LHCN-M2 (cell line): ENCODE measurements around the gene MAN1A1. TPM values are rescaled to one million over a fixed set of nuclear protein-coding genes. Genes with fewer than 3 reads are reported as not detected.
"Not testable (repeated sequence)": the region's sequence is repeated elsewhere in the genome, so short reads cannot be mapped to it uniquely, and the experiment has no call there.

Source experiments
- DNase-seq: peaks from one replicate; pipeline ENCODE4 v3.0.0-alpha.2; 2012; ENCODE audit warnings: low read depth
- total RNA-seq: library from RNA; depleted of rRNA; stranded (reverse); fragments of >200 nt; gene quantifications from 2 replicates; pipeline ENCODE4 v1.2.3, GENCODE V29; 2014

The MAN1A1 gene
- total RNA-seq, 1 experiment from 2014 or later = 104 TPM

DNA sequence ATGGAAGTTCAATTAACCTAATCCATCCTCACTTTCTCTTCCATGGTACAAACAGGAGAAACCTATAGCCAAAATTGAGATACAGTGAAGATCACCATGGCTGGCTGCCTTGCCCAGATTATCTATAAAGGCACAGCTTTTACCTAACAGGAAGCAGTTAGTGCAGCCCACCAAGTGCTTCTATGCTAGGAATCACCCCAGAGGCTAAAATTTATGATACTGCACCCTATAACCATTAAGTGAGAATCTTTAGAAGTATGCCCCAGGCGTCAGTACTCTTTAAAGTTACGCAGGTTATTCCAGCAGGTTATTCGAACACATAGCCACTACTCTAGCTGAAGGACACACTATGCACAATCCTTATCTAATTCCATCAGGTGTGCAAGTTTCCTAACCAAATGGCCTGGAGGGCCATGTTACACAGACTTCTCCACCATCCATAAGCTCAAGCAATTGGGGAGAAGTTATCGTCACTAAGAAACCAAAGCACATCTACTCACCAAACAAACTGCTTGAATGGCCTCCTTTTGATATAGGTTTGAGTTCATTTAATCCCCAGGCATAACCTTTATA, 43.1 kb downstream of the MAN1A1 start:
- DNase-seq = no peak

DNA sequence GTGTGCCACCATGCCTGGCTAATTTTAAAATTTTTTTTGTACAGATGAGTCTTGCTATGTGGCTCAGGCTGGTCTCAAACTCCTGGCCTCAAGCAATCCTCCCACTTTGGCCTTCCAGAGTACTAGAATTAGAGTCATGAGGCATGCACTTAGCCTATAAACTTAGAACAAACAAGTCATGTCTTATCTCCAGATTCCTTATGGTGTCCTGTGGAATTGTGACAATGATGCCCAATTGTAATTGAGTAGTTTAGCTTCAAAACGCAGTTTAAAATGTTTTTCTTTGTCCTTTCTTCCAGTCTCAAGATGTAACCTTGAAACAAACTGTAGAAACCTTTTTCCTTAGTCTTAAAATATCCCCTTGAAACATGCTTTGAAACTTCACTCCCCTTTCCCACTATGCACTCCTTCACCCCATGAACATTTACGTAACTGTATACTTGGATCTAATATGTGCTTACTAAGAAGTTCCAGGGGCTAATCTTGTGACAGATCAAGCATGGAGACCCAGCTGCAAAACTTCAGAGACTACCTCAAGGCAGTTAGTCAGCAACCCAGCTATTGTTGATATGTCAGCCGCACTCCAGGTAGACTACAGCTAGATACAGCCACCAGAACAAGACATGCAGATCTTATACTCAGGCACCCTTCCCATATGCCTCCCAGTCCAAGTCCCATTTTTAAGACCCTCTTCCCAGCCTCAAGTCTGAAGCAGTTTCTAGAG, 46.2 kb downstream of the MAN1A1 start:
- DNase-seq = no peak

DNA sequence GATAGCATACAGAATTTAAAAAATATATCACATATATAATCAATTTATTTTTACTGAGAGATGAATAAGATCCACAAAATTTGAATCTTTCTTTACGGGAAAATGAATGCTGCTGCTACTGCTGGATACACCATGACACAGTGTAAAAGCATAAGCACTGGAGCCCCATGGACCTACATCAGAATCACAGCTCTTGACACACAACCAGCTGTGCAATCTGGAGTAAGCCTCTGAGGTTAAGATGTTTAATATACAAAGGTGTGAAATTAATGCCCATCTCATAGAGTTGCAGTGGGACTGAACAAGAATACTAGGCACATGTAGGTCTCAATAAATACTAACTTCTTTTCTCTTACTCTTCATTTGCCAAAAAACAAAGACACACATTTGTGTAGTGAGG, 48.1 kb downstream of the MAN1A1 start:
- no peak for DNase-seq

DNA sequence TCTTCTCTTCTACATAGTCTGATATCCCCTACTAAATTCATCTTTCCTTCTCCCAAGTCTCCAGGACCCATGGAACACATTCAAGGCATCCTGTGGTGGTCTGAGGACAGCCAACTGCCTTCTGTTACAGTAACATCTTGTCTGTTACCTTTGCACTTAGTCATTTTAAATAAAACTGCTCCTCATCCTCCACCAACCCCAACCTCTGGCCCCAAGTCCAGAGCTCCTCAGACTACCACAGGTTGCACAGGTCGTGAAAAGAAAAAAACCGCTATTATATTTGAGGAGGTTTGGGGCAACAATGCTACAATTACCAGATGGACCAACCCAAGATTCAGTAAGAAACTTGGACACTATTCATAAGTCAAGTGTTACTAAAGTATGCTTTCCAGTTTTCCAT, 49.9 kb downstream of the MAN1A1 start:
- DNase-seq = no peak

DNA sequence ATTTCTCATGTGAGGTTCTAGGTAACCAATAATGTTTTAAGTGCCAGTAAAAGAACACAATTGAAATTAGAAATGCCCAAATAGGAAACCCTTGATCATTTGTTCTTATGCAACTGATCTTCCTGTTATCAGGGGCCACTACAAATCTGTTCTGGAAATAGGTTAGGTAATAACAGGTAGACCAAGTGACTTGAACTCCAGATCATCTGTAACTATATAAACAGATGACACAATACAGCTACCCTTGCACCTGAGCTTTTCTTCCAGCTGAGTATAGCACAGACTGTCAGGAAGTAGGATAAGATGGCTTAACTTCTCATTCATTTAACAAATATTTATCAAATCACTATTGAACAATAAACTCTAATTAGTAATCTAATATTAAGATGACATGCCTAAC, 52.5 kb downstream of the MAN1A1 start:
- no peak for DNase-seq

DNA sequence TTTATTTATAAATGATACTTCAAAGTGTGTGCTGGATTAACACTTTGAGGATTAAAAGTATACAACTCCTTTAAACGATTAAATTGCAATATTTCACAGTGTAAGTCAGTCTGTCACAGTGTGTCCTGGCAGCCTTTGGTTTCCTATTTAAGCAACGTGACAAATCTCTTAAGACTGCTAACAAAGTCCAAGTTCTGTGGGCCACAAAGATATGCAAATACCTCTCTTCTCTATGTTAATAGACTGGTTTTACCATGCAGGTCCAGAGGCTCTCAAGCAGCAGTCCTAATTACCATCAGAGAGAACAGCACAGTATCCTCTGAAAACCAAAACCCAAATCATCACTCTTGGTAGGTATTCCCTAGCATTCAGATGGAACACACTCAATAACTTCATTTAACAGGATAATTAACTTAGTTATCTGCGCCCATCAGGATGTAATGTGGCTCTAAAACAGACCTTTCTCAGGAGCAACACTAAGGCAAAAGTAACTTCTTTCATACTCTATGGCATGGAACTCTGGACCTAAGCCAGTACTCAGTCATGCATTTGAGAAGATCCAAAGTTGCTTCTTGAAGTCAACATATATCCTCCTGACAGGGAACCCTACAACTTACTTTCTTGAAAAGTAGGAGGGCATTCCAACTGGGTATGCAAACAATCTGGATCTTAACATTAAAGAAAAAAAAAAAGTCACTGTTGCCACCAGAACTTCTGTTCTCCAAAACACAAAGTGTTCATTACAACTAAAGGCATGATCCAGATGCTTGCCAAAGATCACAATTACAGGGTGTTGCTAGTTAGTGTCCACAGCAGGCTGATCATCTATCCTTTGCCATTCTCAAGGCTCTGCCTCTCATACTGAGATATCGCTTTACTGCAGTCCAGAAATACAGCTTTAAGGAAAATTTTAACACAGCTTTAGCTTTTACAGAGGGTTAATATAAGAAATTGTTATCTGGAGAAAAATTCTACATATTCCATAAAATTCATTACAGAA, 53.2 kb downstream of the MAN1A1 start:
- no peak for DNase-seq

DNA sequence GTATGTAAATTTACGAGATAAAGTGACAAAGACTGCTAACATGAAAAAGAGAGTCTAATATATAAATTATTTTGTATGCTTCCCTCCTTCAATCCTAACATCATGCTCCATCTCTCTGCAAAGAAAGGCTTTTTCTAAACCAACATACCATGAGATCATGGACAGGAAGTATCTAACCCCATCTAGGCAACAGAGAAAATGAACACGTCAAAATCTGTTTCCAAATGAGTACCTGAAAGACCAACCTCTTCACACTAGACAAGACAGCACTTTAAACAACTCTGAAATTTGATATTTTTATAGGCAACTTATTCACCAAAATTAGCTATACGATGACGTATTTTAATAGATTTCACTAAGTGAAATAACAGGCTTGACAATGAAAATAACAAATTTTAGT, 54.6 kb downstream of the MAN1A1 start:
- no peak for DNase-seq

DNA sequence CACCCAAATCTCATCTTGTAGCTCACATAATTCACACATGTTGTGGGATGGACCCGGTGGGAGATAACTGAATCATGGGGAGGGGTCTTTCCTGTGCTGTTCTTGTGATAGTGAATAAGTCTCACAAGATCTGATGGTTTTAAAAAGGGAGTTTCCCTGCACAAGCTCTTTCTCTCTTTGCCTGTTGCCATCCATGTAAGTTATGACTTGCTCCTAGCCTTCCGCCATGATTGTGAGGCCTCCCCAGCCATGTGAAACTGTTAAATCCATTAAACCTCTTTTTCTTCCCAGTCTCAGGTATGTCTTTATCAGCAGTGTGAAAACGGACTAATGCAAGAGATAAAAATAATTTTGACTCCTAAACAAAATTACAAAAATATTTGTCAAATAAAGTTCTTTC, 58.5 kb downstream of the MAN1A1 start:
- DNase-seq = not testable (repeated sequence)

DNA sequence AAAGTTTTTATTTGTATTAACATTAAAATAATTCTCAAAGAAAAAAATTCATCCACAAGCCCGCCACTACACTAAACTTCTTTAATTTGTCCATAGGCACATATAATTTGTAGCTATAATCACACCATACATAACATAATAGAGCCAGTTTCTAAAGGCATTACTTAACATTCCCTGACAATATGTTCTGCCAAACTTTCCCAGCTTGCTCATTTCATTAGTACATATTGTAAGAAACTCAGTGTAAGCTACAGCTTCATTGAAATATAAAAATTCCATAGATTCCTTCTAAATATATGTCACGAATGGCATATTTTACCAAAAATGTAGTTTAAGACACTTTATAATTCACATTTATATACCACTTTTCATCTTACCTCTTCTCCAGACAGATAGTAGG, 59.3 kb downstream of the MAN1A1 start:
- no peak for DNase-seq

DNA sequence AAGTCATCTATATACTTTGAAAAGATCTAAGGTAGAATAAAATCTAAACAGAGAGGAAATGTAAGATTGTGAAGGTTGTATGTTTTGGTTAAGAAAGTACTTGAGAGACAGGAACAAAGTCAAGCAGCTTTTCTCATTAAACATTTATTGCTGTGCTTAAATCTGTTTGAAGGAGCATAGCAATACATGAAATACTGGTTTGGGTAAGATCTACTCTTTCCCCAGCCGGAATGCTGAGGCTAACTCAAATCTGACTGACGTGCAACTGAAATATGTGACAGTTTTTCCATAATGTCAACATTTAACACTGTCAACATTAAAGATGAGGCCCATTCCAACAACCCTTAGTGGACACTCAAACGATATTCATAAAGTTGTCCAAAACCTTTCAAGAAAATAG, 59.9 kb downstream of the MAN1A1 start:
- no peak for DNase-seq

DNA sequence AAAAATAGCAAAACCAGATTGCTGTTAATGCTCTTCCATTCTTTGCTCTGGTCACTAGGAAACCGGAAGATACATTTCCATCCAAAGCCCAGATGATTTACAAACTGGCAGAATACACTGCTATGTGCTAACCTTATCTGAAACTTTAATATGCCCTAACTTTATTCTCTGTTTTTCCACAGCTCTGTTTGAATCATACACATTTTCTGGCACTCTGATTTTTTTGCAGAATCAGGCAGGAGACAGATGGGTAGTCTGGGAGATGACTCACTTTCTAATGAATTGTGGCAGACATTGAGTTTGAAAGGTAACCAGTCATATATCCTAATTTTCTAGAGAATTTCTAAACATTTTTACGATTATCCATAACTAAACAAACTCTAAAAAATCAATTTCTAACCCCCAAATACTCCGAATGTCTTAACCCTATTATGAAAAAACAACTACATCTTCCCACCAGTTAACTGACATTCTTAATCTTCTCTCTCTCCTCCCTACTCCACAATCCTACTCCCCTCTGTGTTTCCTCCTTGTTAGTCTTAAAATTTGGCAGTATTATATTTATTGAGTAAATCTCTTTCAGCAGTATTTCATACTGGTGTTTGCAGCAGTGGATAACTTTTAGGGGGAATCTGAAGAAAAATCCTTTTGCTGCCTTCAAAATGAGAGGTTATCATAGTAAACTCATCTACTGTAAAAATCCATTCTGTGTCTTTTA, 63.5 kb downstream of the MAN1A1 start:
- no peak for DNase-seq

DNA sequence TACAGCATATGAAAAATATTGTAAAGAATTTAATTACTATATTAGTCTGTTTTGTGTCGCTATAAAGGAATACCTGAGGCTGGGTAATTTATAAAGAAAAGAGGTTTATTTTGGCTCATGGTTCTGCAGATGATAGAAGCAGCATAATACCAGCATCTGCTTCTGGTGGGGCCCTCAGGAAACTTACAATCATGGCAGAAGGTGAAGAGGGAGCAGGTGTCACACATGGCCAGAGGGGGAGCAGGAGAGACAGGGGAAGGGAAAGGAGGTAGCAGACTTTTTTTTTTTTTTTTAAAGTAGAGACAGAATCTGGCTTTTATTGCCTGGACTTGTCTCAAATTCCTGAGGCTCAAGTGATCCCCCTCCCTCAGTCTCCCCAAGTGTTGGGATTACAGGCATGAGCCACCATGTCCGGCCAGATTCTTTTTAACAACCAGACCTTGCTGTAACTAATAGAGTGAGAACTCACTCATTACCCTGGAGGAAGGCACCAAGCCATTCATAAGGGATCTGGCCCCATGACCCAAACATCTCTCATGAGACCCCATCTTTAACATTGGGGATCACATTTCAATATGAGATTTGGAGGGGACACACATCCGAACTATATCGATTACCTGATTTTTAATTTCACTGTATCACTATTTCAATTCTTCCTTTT, 64.6 kb downstream of the MAN1A1 start:
- DNase-seq = no peak

DNA sequence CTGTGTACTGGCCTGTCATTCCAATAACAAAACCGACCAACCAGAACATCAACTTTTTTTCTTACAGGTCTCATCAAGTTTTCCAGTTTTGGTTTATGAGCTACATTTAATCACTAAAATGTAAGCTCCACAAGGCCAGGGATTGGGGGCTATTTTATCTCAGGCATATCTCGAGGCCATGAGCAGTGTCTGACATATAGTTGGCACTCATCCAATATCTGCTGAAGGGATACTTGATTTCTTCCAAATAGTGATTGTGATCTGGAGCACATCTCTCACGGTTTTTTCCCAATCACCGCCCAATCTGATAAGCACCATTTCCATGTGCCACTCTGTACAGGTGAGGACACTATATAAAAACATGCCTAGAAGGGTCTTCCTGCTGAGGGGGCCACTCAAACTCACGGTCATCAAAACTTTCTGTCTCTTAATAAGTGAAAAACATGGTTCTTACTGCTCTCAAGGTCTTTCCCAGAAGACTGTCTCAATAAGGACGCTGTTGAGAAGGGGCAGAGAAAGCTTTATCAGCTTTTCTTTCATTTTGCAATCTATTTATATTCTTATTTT, 65.5 kb downstream of the MAN1A1 start:
- DNase-seq = no peak

DNA sequence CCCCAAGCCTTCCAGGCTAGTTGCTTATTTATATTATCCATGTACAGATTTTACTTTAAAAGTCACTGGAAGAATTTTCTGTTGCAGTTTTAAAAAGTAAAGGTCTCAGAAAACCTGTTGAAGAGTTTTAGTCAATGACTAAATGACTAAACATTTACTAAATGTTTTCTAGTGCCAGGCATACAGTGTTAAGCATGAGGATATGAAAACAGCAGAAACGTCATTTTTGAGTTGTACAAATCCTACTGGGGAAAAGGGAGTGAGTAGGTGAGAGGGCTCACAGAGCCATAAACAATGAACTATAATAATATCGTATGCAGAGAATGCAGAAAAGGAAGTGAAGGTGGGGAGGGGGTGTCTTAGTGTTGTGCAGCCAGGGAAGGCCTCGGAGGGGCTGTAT, 66.3 kb downstream of the MAN1A1 start:
- DNase-seq = no peak

DNA sequence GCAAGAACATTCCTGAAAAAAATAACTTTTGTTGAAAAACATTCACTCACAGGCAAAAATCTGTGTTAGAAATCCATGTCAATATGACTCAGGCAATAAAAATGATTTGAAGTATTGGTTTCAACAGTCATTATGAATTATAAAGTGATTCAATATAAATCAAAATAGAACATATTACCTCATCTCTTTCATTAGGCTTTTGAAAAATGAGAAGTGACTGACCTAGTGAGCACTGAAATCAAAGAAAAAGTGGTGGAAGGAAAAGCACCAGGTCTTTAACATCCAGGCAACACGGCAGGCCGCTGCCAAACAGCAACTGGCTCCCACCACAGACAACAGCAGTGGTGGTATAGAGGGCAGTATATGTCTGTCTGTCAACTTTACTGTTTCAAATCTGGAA, 68.9 kb downstream of the MAN1A1 start:
- DNase-seq = peak; percentile 51

DNA sequence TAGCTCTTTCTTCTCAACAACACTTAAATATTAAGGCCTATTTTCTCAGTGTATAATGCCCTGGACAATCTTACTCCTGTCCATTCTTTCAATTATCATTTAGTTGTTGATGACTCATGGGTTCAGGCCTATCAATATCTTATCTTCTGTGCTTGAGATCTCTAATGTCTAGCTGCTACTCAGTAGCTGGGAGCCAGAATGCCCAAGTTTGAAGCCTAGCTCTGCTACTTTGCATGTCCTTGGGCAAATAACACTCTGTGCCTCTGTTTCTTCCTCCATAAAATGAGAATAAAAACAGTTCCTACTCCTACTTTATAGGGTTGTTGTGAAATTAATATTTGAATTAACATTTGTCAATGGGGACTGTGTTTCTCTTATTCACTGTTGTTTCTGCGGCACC, 69.5 kb downstream of the MAN1A1 start:
- DNase-seq = no peak

DNA sequence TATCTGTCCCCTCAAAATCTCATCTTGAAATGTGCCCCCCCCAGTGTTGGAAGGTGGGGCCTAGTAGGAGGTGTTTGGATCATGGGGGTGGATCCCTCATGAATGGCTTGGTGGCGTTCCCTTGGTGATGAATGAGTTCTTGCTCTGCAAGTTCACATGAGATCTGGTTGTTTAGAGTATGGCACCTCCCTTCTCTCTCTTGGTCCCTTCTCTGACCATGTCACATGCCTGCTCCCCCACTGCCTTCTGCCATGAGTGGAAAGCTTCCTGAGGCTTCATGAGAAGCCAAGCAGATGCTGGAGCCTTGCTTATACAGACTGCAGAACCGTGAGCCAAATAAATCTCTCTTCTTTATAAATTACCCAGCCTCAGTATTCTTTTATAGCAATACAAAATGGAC, 70.9 kb downstream of the MAN1A1 start:
- DNase-seq = no peak

DNA sequence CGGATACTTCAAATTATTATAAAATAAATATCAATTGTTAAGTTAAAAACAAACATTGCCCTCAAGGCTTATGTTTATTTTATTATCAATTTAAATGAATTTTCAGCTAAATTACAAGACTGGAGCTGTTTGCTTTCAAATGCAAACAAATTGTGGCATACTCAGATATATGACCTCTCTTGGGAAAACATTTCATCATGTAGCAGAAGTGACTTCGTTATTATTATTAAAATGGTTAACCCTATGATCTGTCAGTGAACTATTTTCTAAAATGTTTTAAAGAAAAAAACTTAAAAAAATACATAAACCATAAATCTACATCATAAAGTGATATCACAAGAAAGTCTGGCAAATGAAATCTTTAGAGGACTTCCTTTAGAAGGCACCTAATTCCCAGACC, 72.5 kb downstream of the MAN1A1 start:
- no peak for DNase-seq

DNA sequence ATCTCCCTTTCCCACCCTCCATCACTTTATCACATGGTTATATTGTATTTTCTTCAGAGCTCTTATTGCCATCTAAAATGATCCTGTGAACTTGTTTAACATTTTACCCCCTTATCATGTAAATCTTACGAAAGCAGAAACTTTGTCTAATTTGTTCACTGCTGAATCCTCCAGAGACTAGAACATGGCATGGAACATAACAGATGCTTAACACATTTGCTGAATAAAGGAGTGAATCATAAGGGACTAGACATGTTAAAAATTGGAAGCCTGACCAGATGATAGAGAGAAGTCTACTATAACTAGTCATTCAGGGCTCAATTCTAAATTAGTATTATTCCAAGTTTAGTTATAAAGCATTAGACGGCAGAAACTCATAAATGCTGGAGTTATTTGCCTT, 73.3 kb downstream of the MAN1A1 start:
- peak; percentile 70 for DNase-seq

DNA sequence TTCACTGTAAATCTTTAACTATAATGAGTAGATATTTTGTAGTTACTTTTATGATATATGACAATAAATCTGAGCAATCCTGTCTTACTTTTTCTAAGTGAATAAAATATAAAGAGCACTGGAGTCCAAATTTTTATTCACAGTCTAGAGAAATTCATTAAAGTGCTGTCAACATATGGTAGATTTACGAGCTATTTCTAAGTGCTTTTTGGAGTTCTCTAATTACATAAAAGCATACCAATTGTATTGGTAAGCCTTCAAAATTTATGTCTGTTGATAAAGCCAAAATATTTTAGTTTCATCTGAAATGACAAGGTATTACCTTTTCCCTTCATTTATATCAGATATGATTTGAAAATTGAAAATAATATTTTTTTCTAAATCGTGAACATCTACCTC, 75.4 kb downstream of the MAN1A1 start:
- DNase-seq = no peak
